Prostate gland (tissue), 2 donors: ENCODE data around the gene ATP6V1C2. TPM values are rescaled to one million over a fixed set of nuclear protein-coding genes. Genes with fewer than 3 reads are reported as not detected.
"Not testable (repeated sequence)": the region's sequence is repeated elsewhere in the genome, so short reads cannot be mapped to it uniquely, and the experiment has no call there.

Source experiments
- DNase-seq: peaks from one replicate; pipeline ENCODE4 v3.0.0-alpha.2; 2019; ENCODE audit warnings: low spot score
- H3K27ac ChIP-seq, 2 donors: fragments of 200-600 bp; sonication (generic); 2 replicates each; pipeline ENCODE4 v1.5.1; 2017 to 2019
- H3K27me3 ChIP-seq: fragments of 200-600 bp; sonication (generic); replicated peaks from 2 replicates; pipeline ENCODE4 v1.5.1; 2019; ENCODE audit not compliant: insufficient read depth
- H3K36me3 ChIP-seq, 2 donors: fragments of 200-600 bp; sonication (generic); 1 replicate in 1 of 2; 2 replicates in 1 of 2; pipeline versions ENCODE4 v1.5.1 to v1.8.1; 2017 to 2019
- H3K4me1 ChIP-seq: fragments of 200-600 bp; sonication (generic); replicated peaks from 2 replicates; pipeline ENCODE4 v1.5.1; 2019
- H3K4me3 ChIP-seq, 2 donors: fragments of 200-600 bp; sonication (generic); 2 replicates each; pipeline ENCODE4 v1.5.1; 2017 to 2019
- H3K9me3 ChIP-seq: fragments of 200-600 bp; sonication (generic); 2 replicates; pipeline ENCODE4 v1.5.1; 2017
- CTCF ChIP-seq, 4 experiments: fragments of 200-600 bp in 2 of 4; fragments of 450-650 bp in 2 of 4; sonication (generic) in 2 of 4; IDR thresholded peaks; 1 replicate in 3 of 4; 2 replicates in 1 of 4; pipeline ENCODE4 v1.5.1; 2016 to 2019; ENCODE audit warnings: antibody characterized with exemption in 4 of 4, mild to moderate bottlenecking in 2 of 4, moderate library complexity in 2 of 4
- POLR2A ChIP-seq: fragments of 450-650 bp; IDR thresholded peaks from one replicate; pipeline ENCODE4 v1.6.1; 2016; ENCODE audit warnings: antibody characterized with exemption, mild to moderate bottlenecking
- POLR2AphosphoS5 ChIP-seq: sonication (generic); formaldehyde crosslinking; IDR thresholded peaks from one replicate; pipeline ENCODE4 v1.6.1; 2017; ENCODE audit warnings: antibody characterized with exemption
- WGBS: methylation state at CpG from one replicate; pipeline ENCODE4 v1.1.5; 2018; 5-methylcytosine and 5-hydroxymethylcytosine counted together
- intact Hi-C: fragments of 100-400 bp; cut with DNase I; formaldehyde crosslinking; loops from one replicate; pipeline ENCODE4 v1.14.2; 2022
- total RNA-seq, 2 donors: library from RNA; depleted of rRNA; stranded (reverse); fragments of >200 nt; gene quantifications; one replicate each; pipeline ENCODE4 v1.1.0, GENCODE V29; 2016

The ATP6V1C2 gene
- total RNA-seq, 2 donors from 2014 or later, result 0.41 to 4.0 TPM

- no peak for DNase-seq
These were observed 56.7 kb downstream of the ATP6V1C2 start for GRCh38 chr2:10777842-10778723.

GRCh38 chr2:10778724-10779115 lies 57.3 kb downstream of the ATP6V1C2 start:
- no peak for DNase-seq
- WGBS, result 90% methylated on average over 12 of the region's 12 CpGs
- peaks cover 3% of the 10 kb centered on the region for H3K4me1 ChIP-seq
- no peak overlapping the region for H3K27ac ChIP-seq
- TF ChIP-seq POLR2A, result no peak
- no peak for TF ChIP-seq CTCF (IDR thresholded peaks at IDR 0.05)
- TF ChIP-seq POLR2AphosphoS5, result no peak
- H3K9me3 ChIP-seq, result no peaks in the 10 kb centered on the region
- H3K4me3 ChIP-seq, result no peak overlapping the region
- intact Hi-C loops, result no loop called here
- no peaks in the 10 kb centered on the region for H3K27me3 ChIP-seq
- H3K36me3 ChIP-seq, result peaks cover 0 to 8% of the 10 kb centered on the region in 2 donors

More at GRCh38 chr2:10777842-10778723, 56.7 kb downstream of the ATP6V1C2 start:
- no peak for TF ChIP-seq POLR2AphosphoS5
- TF ChIP-seq POLR2A, result no peak
- TF ChIP-seq CTCF (IDR thresholded peaks at IDR 0.05), result no peak
- peaks cover 0 to 3% of the 10 kb centered on the region in 2 donors for H3K36me3 ChIP-seq
- no peaks in the 10 kb centered on the region for H3K9me3 ChIP-seq
- no peak overlapping the region for H3K4me3 ChIP-seq
- WGBS, result 86% methylated on average over 27 of the region's 27 CpGs
- intact Hi-C loops, result no loop called here
- H3K27ac ChIP-seq, result no peak overlapping the region
- peaks cover 3% of the 10 kb centered on the region for H3K4me1 ChIP-seq
- H3K27me3 ChIP-seq, result no peaks in the 10 kb centered on the region

- DNase-seq, result no peak
- Histone ChIP-seq H3K36me3 (peaks cover 0 to 8% of the 10 kb centered on the region in 2 donors), H3K27ac (no peak overlapping the region), H3K4me1 (peaks cover 3% of the 10 kb centered on the region), H3K9me3 (no peaks in the 10 kb centered on the region), H3K27me3 (no peaks in the 10 kb centered on the region), H3K4me3 (no peak overlapping the region)
- intact Hi-C loops, result no loop called here
- WGBS, result 97% methylated on average over 25 of the region's 25 CpGs
- no peak for TF ChIP-seq POLR2AphosphoS5
These were observed 58.5 kb downstream of the ATP6V1C2 start for GRCh38 chr2:10779776-10780490.

GRCh38 chr2:10780491-10780820 lies 59.0 kb downstream of the ATP6V1C2 start:
- 96% methylated on average over 11 of the region's 11 CpGs for WGBS
- Histone ChIP-seq H3K9me3 (no peaks in the 10 kb centered on the region), H3K27me3 (no peaks in the 10 kb centered on the region), H3K27ac (no peak overlapping the region), H3K4me3 (no peak overlapping the region), H3K36me3 (peaks cover 0 to 8% of the 10 kb centered on the region in 2 donors), H3K4me1 (no peaks in the 10 kb centered on the region)
- TF ChIP-seq CTCF (IDR thresholded peaks at IDR 0.05) (no peak), POLR2A (no peak), POLR2AphosphoS5 (no peak)
- intact Hi-C loops, result no loop called here
- DNase-seq, result no peak

GRCh38 chr2:10780821-10781220 lies 59.4 kb downstream of the ATP6V1C2 start:
- intact Hi-C loops, H3K27ac ChIP-seq, H3K36me3 ChIP-seq, H3K4me1 ChIP-seq, H3K27me3 ChIP-seq, DNase-seq, H3K4me3 ChIP-seq, H3K9me3 ChIP-seq: not testable (repeated sequence)
- WGBS, result 94% methylated on average over 11 of the region's 11 CpGs
